GM12878 (cell line): ENCODE results near the gene FERD3L. TPM values are rescaled to one million over a fixed set of nuclear protein-coding genes. Genes with fewer than 3 reads are reported as not detected.

Experiments
- ATAC-seq: fragments of 200-7000 bp; cut with Tn5 transposase; 3 replicates; pipeline ENCODE4 v1.9.1; 2020; ENCODE audit warnings: mild to moderate bottlenecking, moderate library complexity
- BruUV-seq: library from RNA; stranded (reverse); fragments of 400-500 nt; replicated peaks from 2 replicates; lab custom pipeline; 2021; lab: Mats Ljungman, UMichigan
- CTCF ChIA-PET: fragments of 300-600 bp; sonication (Branson Sonifier 250); formaldehyde crosslinking; extraction: SDS; loops from one replicate; lab custom pipeline; 2021; ENCODE audit warnings: inconsistent platforms; lab: Yijun Ruan, JAX
- POLR2A ChIA-PET: fragments of 350-600 bp; formaldehyde crosslinking; extraction: SDS; loops from one replicate; lab custom pipeline; 2021; ENCODE audit warnings: inconsistent platforms; lab: Charles Lee
- RAD21 ChIA-PET: fragments of 300-600 bp; sonication (Branson Sonifier 250); formaldehyde crosslinking; loops from one replicate; lab custom pipeline; 2023; ENCODE audit warnings: antibody characterized with exemption; ENCODE audit not compliant: unreplicated experiment; lab: Charles Lee
- SMC1A ChIA-PET: fragments of 300-600 bp; sonication (Branson Sonifier 250); formaldehyde crosslinking; loops from one replicate; lab custom pipeline; 2023; ENCODE audit not compliant: unreplicated experiment, uncharacterized antibody; lab: Charles Lee
- DNase-seq: peaks from one replicate; pipeline ENCODE4 v3.0.0-alpha.2; 2011; ENCODE audit warnings: low read depth, low spot score
- FAIRE-seq: peaks from 3 replicates; lab custom pipeline; 2011; peaks lifted over from hg19 to GRCh38; lab: Jason Lieb, UNC
- H2AFZ ChIP-seq: 2 replicates; pipeline ENCODE4 v1.6.0; 2011; ENCODE audit warnings: low read depth, low read length, control low read depth; ENCODE audit not compliant: control insufficient read depth
- H3K27ac ChIP-seq: 2 replicates; pipeline ENCODE4 v1.5.1; 2011; ENCODE audit warnings: control low read depth; ENCODE audit not compliant: control insufficient read depth, insufficient read depth
- H3K27me3 ChIP-seq, 2 experiments: replicated peaks in 1 of 2; 2 replicates each; pipeline versions ENCODE4 v1.6.0 to v1.6.1; 2011; ENCODE audit warnings: low read length in 1 of 2; ENCODE audit not compliant: control insufficient read depth in 2 of 2, insufficient read depth in 2 of 2
- H3K36me3 ChIP-seq, 2 experiments: 2 replicates each; pipeline ENCODE4 v1.5.1; 2011; ENCODE audit warnings: low read length in 1 of 2; ENCODE audit not compliant: control insufficient read depth in 2 of 2, insufficient read depth in 2 of 2
- H3K4me1 ChIP-seq: 2 replicates; pipeline ENCODE4 v1.6.1; 2011; ENCODE audit warnings: mild to moderate bottlenecking, low read length, moderate library complexity, mixed read lengths; ENCODE audit not compliant: control insufficient read depth, insufficient read depth
- H3K4me2 ChIP-seq: 2 replicates; pipeline ENCODE4 v1.6.0; 2011; ENCODE audit warnings: control low read depth; ENCODE audit not compliant: control insufficient read depth, insufficient read depth
- H3K4me3 ChIP-seq: fragments of 200-600 bp; sonication (generic); 2 replicates; pipeline ENCODE4 v1.5.1; 2016
- H3K79me2 ChIP-seq: 2 replicates; pipeline ENCODE4 v1.6.0; 2011; ENCODE audit warnings: low read length; ENCODE audit not compliant: control insufficient read depth, insufficient read depth
- H3K9ac ChIP-seq: 2 replicates; pipeline ENCODE4 v1.8.0; 2011; ENCODE audit warnings: low read length, control low read depth, mixed read lengths; ENCODE audit not compliant: control insufficient read depth, insufficient read depth
- H3K9me3 ChIP-seq: replicated peaks from 3 replicates; pipeline ENCODE4 v1.5.1; 2011; ENCODE audit warnings: mild to moderate bottlenecking, low read length; ENCODE audit not compliant: control insufficient read depth, insufficient read depth
- H4K20me1 ChIP-seq: 2 replicates; pipeline ENCODE4 v1.6.0; 2011; ENCODE audit not compliant: control insufficient read depth, insufficient read depth
- ATF3 ChIP-seq: IDR thresholded peaks from 2 replicates; pipeline ENCODE4 v1.6.1; 2011; ENCODE audit warnings: low read depth, mild to moderate bottlenecking, low read length, moderate library complexity, borderline replicate concordance; ENCODE audit errors: extremely low read depth
- EZH2 ChIP-seq: IDR thresholded peaks from 2 replicates; pipeline ENCODE4 v1.6.1; 2012; ENCODE audit warnings: low read depth, mild to moderate bottlenecking, control low read depth, inconsistent platforms, low read length, borderline replicate concordance; ENCODE audit not compliant: control insufficient read depth
- HDGF ChIP-seq: fragments of 450-650 bp; IDR thresholded peaks from 2 replicates; pipeline ENCODE4 v1.6.1; 2016; ENCODE audit warnings: antibody characterized with exemption
- NBN ChIP-seq: fragments of 450-650 bp; IDR thresholded peaks from 2 replicates; pipeline ENCODE4 v1.6.1; 2016
- NR2F1 ChIP-seq: fragments of 450-650 bp; conservative IDR thresholded peaks from 2 replicates; pipeline ENCODE4 v1.6.1; 2017; ENCODE audit warnings: mild to moderate bottlenecking
- PAX5 ChIP-seq: IDR thresholded peaks from 2 replicates; pipeline ENCODE4 v1.6.1; 2011; ENCODE audit warnings: low read depth, low read length, borderline replicate concordance
- PBX3 ChIP-seq: IDR thresholded peaks from 2 replicates; pipeline ENCODE4 v1.6.1; 2011; ENCODE audit warnings: mild to moderate bottlenecking, low read depth, low read length, moderate library complexity; ENCODE audit not compliant: insufficient replicate concordance
- RAD21 ChIP-seq: IDR thresholded peaks from 2 replicates; pipeline ENCODE4 v1.6.1; 2011; ENCODE audit warnings: mild to moderate bottlenecking, low read depth, low read length, moderate library complexity; ENCODE audit not compliant: insufficient read depth
- RELB ChIP-seq: fragments of 450-650 bp; IDR thresholded peaks from 2 replicates; pipeline ENCODE4 v1.6.1; 2017; ENCODE audit warnings: low read depth, mild to moderate bottlenecking, moderate library complexity
- SREBF1 ChIP-seq: IDR thresholded peaks from 2 replicates; pipeline ENCODE4 v1.6.1; 2012; ENCODE audit warnings: mild to moderate bottlenecking, low read length
- WGBS: methylation state at CpG from one replicate; pipeline ENCODE4 v1.1.6; 2016; ENCODE audit warnings: low lambda C conversion rate; ENCODE audit not compliant: insufficient replicate concordance, insufficient coverage; ENCODE audit errors: missing lambda C conversion rate; 5-methylcytosine and 5-hydroxymethylcytosine counted together
- in situ Hi-C: fragments of 300-500 bp; cut with MboI; formaldehyde crosslinking; loops from 9 replicates; pipeline ENCODE4 v1.14.3; 2018; ENCODE audit warnings: mixed read lengths
- intact Hi-C: fragments of 100-400 bp; cut with micrococcal nuclease; formaldehyde crosslinking; loops from one replicate; pipeline ENCODE4 v1.14.2; 2022; ENCODE audit not compliant: unreplicated experiment
- polyA plus RNA-seq, 11 experiments: library from polyadenylated mRNA; depleted of rRNA in 4 of 11; unstranded in 6 of 11; stranded (reverse) in 5 of 11; fragments of >200 nt; fragmentation: Nextera tagmentation in 4 of 11; fragmentation: Illumina TruSeq in 1 of 11; extraction: Ambion mirVana in 4 of 11; extraction: Trizol in 1 of 11; gene quantifications; 1 replicate in 1 of 11; 2 replicates in 10 of 11; pipeline versions ENCODE4 v1.2.1 to v1.2.3, GENCODE V29; 2011 to 2016; ENCODE audit warnings: inconsistent platforms in 2 of 11, missing spikeins in 2 of 11, low read depth in 1 of 11
- total RNA-seq, 4 experiments: library from RNA; depleted of rRNA in 3 of 4; stranded (reverse); fragments of >200 nt in 3 of 4; fragmentation: Illumina TruSeq in 1 of 4; extraction: Trizol in 1 of 4; gene quantifications; 2 replicates each; pipeline versions ENCODE4 v1.2.1 to v1.2.3, GENCODE V29; 2013 to 2021

The FERD3L gene
- total and polyA plus RNA-seq, 10 of the 15 experiments (the other 5 are each of a cell fraction or from before 2014, with no cell fraction given): not detected

GRCh38 chr7:19113855-19114550, 31.2 kb downstream of the FERD3L start (continued):
- TF ChIP-seq RELB: no peak
- no peak for TF ChIP-seq NR2F1
- TF ChIP-seq PAX5: no peak
- no peak for TF ChIP-seq PBX3
- TF ChIP-seq ATF3: no peak
- no peak for TF ChIP-seq RAD21
- TF ChIP-seq HDGF: no peak
- TF ChIP-seq NBN: no peak
- TF ChIP-seq, all 136 proteins: peak for 0

- ChIA-PET POLR2A (no interaction called here), CTCF (interaction anchor here (0.5 to 0.6 kb wide), 2 partner anchors 10 to 226 kb away, joined by 3 read pairs; no protein-coding TSS in a partner anchor), RAD21 (no interaction called here), SMC1A (no interaction called here)
- TF ChIP-seq EZH2 (no peak), SREBF1 (no peak)
- H3K4me1 ChIP-seq: no peaks in the 10 kb centered on the region
- no peak overlapping the region for H3K27ac ChIP-seq
- H4K20me1 ChIP-seq: no peaks in the 10 kb centered on the region
- H3K9ac ChIP-seq: no peak overlapping the region
- H3K27me3 ChIP-seq: peaks cover 3 to 28% of the 10 kb centered on the region in 2 experiments; a peak in 3 of 4 replicates
- in situ Hi-C loops: loop anchor here (25.0 kb wide), 1 partner anchor 549 kb away; no protein-coding TSS in a partner anchor
- no peak overlapping the region for H3K4me3 ChIP-seq
- intact Hi-C loops: no loop called here
- no peak overlapping the region for H3K4me2 ChIP-seq
- 10% methylated on average over 4 of the region's 4 CpGs for WGBS
- H2AFZ ChIP-seq: no peak overlapping the region
- DNase-seq (no peak), FAIRE-seq (no peak), ATAC-seq (no peak)
- no peaks in the 10 kb centered on the region for H3K9me3 ChIP-seq
- no peaks in the 10 kb centered on the region for H3K36me3 ChIP-seq
- no TSS peak for BruUV-seq
- no peaks in the 10 kb centered on the region for H3K79me2 ChIP-seq
Measured at GRCh38 chr7:19113002-19113350, 32.2 kb downstream of the FERD3L start.
